Limb (tissue), 2 donors: Measurements from ENCODE around the gene NEK11.
"Not testable (repeated sequence)": the region's sequence is repeated elsewhere in the genome, so short reads cannot be mapped to it uniquely, and the experiment has no call there.

Experiments used
- DNase-seq, 2 donors: peaks; one replicate each; pipeline ENCODE4 v3.0.0-alpha.2; 2016; ENCODE audit errors: extremely low spot score in 2 of 2

NEK11 gene

GRCh38 chr3:131356006-131356595 lies 329.4 kb downstream of the NEK11 start:
- no peak for DNase-seq

GRCh38 chr3:131357275-131357674 lies 330.6 kb downstream of the NEK11 start:
- no peak for DNase-seq

DNA sequence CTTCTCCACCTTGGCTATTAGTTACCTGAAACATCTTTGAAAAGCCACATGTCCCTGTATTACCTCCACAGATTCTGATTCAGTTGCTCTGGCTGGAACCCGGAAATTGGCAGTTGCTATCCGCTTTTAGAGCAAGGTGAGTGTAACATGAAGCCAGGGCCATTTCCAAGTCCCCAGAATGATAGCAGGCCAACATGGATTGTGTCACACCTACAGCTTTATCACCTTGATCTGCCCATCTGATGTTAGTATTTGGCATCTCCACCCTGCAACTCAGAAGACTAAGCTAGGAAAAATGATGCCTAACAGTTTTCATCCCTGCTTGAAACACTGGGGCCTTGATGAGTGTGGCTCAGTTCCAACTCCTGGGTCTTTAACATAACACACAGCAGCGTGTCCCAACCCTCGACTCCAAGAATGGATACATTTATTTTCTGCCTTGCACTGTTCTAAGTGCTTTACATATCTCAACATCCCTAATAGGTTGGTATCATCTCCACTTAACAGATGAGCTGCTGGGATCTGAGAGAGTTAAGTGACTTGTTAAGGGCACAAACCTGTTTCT lies 333.6 kb downstream of the NEK11 start:
- DNase-seq = no peak

DNA sequence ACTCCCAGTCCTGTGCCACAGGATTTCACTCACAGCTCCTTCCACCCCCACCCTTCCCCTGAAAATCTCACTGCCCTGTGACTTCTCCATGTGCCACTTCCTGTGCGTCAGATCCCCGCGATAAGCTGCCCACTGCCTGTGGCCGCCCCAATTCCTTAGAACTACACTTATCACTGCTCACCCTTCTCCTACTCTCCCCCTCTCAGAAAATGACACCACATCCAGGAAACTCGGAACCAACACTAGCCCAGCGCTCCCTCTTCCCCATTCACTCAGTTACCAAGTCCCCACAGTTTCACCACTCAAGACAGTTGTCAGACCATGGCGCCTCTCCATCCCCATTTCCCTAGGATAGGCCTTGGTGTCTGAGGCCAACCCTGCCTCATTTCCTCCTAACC lies 334.4 kb downstream of the NEK11 start:
- DNase-seq = not testable (repeated sequence)

DNA sequence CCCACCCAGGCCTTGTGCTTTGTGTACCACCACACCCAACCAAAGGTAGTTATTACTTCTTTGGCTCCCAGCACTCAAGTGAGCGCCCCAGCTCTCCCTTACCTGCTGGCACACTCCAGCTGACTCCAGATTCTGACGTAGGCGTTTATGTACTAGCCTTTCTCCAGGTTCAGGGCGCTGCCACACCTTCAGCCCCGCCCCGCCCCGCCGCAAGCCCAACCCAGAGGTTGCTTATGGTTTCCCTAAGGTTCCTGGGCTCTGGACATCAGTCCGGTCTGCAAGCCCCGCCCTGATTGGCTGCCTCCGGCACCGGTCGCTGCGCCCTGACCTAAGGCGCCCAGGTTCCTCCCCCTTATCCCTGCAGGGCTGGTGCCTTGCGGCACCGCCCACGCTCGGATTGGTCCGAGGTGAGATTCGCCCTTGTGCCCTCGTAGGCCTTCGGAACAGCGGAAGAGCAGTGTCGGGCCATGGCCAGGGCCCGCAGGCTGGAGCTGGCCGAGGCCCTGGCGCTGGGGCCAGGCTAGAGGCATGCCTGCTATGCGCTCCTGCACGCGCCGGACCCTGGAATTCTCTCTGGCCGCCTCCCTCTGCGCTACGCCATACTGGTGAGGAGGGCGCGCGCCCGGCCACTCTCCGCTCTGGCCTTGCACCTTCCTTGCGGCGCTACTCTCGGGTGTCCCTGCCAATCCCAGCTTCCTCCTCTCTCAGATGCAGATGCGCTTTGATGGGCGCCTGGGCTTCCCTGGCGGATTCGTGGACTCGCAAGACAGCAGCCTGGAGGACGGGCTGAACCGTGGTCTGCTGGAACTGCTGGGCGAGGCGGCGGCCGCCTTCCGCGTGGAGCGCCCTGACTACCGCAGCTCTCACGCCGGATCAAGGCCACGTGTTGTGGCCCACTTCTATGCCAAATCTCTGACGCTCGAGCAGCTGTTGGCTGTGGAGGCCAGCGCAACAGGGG lies 335.1 kb downstream of the NEK11 start:
- peak; percentile 16 to 65 for DNase-seq

GRCh38 chr3:131363275-131363674 lies 336.6 kb downstream of the NEK11 start:
- DNase-seq = no peak

DNA sequence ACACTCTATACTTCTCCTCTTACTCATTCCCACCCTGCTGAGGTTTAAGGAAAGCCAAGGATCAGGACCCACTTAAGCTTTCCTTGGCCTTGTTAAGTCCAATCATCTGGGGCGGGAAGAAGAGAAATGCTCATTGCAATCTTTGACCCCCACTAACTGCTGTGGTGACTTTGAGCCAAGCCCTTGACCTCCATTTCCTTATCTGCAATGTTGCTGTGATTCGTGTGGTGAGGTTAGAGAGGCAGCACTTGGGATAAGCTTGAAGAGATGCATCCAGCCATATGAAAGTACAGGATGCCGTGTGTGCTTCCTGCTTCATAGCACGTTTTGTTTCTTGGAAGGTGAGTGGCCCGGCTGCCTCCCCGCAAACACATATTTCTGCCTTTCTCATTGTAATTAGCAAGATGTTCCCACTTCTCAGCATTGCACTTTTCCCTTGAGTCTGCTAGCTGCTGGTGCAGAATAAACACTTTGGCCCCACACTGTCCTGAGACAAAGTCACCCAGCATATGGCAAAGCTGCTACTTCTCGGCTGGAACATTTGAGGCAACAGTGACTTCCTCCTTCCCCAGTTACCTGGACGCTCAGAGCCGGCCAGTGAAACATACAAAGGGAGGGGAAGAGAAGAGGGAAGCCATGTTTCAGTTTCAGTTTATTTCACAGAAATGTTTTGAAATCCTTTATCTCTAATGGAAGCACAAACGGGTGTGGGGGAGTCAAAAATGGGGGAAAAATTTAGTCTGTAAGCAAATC lies 344.4 kb downstream of the NEK11 start:
- no peak for DNase-seq

GRCh38 chr3:131371688-131372066 lies 345.0 kb downstream of the NEK11 start:
- no peak for DNase-seq

GRCh38 chr3:131374741-131375140 lies 348.1 kb downstream of the NEK11 start:
- no peak for DNase-seq

DNA sequence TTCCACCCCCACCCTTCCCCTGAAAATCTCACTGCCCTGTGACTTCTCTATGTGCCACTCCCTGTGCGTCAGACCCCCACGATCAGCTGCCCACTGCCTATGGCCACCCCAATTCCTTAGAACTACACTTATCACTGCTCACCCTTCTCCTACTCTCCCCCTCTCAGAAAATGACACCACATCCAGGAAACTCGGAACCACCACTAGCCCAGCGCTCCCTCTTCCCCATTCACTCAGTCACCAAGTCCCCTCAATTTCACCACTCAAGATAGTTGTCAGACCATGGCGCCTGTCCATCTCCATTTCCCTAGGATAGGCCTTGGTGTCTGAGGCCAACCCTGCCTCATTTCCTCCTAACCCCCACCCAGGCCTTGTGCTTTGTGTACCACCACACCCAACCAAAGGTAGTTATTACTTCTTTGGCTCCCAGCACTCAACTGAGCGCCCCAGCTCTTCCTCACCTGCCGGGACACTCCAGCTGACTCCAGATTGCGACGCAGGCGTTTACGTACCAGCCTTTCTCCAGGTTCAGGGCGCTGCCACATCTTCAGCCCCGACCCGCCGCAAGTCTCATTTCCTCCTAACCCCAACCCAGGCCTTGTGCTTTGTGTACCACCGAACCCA lies 354.3 kb downstream of the NEK11 start:
- peak in 1 of 2 donors; percentile 37 for DNase-seq

- peak; percentile 97 for DNase-seq
Measured at GRCh38 chr3:131381445-131382291, 355.0 kb downstream of the NEK11 start, which contains the start of gene NUDT16. NUDT16 (plus strand) TSS chr3:131381774; CDS start chr3:131381805, 31 bp downstream.

DNA sequence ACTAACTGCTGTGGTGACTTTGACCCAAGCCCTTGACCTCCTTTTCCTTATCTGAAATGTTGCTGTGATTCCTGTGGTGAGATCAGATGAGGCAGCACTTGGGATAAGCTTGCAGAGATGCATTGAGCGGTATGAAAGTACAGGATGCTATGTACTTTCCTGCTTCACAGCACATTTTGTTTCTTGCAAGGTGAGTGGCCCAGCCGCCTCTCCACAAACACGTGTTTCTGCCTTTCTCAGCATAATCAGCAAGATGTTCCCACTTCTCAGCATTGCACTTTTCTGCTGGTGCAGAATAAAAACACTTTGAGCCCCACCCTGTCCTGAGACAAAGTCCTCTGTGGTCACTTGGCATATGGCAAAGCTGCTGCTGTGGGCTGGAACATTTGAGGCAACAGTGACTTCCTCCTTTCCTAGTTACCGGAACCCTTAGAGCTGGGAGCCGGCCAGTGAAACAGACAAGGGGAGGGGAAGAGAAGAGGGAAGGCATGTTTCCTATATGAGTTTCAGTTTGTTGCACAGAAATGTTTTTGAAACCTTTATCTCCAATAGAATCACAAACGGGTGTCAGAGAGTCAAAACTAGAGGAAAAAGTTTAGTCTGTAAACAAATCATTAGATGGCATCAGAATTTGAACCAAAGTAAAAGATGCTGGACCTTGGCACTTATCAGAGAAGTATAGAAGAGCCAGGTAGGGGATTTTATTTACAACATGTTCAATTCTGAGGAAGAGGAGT lies 359.9 kb downstream of the NEK11 start:
- no peak for DNase-seq

- DNase-seq = no peak
Measured at GRCh38 chr3:131387796-131388489, 361.3 kb downstream of the NEK11 start.

DNA sequence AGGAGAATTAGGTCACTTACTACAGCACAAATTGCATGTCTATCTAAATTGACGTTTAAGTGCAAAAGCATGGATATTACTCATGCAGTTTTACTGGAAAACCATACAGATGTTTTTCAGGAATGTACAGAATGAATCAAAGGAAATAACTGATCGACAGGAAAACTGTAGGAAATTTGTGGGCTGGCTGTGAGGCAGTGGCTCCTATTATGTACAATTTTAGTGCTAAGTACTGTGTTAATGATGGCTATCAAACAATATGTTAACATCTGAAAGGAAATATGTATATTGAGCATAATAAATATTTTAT lies 361.8 kb downstream of the NEK11 start:
- DNase-seq = no peak

GRCh38 chr3:131390331-131390730 lies 363.7 kb downstream of the NEK11 start:
- DNase-seq = no peak

DNA sequence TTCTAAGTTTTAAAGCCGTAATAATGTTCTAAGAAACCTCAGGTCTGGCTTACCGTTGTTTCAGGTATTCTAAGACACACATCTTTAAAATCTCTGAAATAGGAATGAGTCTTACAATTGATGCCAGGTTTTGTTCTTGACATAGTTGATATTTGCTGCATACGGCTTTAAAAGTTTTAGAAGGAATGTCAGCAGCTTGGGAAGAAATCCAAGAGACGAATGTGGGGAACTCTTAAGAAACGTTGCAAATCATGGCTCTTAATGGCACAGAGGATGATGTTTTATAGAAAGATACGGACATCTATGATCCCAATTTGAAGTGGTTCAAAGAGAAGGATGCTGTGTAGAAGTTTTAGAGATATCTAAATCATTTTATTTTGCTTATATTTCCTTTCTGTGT lies 366.4 kb downstream of the NEK11 start:
- DNase-seq = no peak

DNA sequence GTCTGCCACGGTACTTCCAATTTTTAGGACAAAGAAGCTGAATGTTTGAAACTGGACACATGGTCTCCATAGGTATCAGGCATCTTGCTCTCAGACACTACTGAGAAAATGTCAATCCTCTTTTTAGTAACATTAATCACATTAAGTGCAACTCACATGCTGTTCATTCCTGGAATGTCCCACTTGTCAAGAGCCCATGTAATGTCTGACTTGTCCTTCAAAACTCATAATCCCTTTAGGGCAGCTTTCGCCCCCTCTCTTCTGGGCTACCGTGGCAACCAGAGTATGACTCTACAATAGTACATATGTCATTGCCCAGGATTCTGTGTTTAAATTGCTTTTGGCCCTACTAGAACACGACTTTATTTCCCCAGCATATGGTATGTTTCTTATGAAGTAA lies 367.2 kb downstream of the NEK11 start:
- DNase-seq = no peak

GRCh38 chr3:131394400-131394799 lies 367.7 kb downstream of the NEK11 start:
- no peak for DNase-seq

- peak in 1 of 2 donors; percentile 45 for DNase-seq
Measured at GRCh38 chr3:131396170-131396569, 369.5 kb downstream of the NEK11 start.
